HG03159 (cell line): Measurements from ENCODE around the gene FAM110A.
"Not testable (repeated sequence)": the region's sequence is repeated elsewhere in the genome, so short reads cannot be mapped to it uniquely, and the experiment has no call there.

ENCODE experiments used
- ATAC-seq: cut with Tn5 transposase; IDR thresholded peaks from one replicate; pipeline ENCODE4 v1.9.1; 2021; ENCODE audit warnings: mild to moderate bottlenecking, moderate library complexity; ENCODE audit not compliant: unreplicated experiment

Gene FAM110A

DNA sequence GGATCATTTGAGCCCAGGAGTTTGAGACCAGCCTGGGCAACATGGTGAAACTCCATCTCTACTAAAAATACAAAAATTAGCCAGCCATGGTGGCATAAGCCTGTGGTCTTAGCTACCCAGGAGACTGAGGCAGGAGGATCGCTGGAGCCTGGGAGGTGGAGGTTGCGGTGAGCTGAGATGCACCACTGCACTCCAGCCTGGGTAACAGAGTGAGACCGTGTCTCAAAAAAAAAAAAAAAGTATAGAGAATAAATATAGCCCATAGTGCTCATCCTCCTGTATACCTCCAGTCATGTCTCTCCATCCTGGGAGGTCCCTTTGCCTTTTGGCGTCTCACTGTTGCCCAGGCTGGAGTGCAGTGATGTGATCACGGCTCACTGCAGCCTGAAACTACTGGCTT is 58.9 kb downstream of the FAM110A start:
- not testable (repeated sequence) for ATAC-seq
